ENCODE results near the gene SNTB2. TPM values are rescaled to one million over a fixed set of nuclear protein-coding genes. Genes with fewer than 3 reads are reported as not detected.

The SNTB2 gene
- total and polyA plus RNA-seq, 2 of the 4 experiments (the other 2 are of a cell fraction), result 23.5 to 47.5 TPM

GRCh38 chr16:69346683-69347082 lies 159.7 kb downstream of the SNTB2 start:
- H2BK120ac ChIP-seq (ENCODE audit: low read depth, low read length), result no peak overlapping the region
- no peak overlapping the region for H3K4me3 ChIP-seq (ENCODE audit: insufficient read depth, low read depth, low read length)
- 100% methylated on average over 3 of the region's 6 CpGs; no CpG with 5 or more reads in 1 of the 2 experiments for WGBS, 2 experiments (ENCODE audit: extremely low coverage in 2 of 2, insufficient read length in 1 of 2)
- H3K18ac ChIP-seq (ENCODE audit: low read depth, low read length), result no peak overlapping the region
- no peak overlapping the region for H3K27ac ChIP-seq (ENCODE audit: insufficient read depth, low read length)
- no peak overlapping the region for H2BK20ac ChIP-seq (ENCODE audit: low read depth, low read length)
- no peak overlapping the region for H2AK9ac ChIP-seq (replicated peaks; ENCODE audit: low read depth, low read length, poor library complexity)
- H3K56ac ChIP-seq (ENCODE audit: extremely low read depth, insufficient read depth, low read length), result no peak overlapping the region
- H3K27me3 ChIP-seq (ENCODE audit: control insufficient read depth, insufficient read depth, low read length), result no peaks in the 10 kb centered on the region
- H3K36me3 ChIP-seq (ENCODE audit: control insufficient read depth, insufficient read depth, low read length), result peaks cover 11% of the 10 kb centered on the region
- H3K4ac ChIP-seq (ENCODE audit: low read depth, low read length), result no peak overlapping the region
- no peaks in the 10 kb centered on the region for H4K20me1 ChIP-seq (ENCODE audit: insufficient read depth, low read length)
- no peak overlapping the region for H3K4me2 ChIP-seq (ENCODE audit: low read depth, low read length)
- no TSS peak for BruUV-seq (replicated peaks)
- no peak for TF ChIP-seq MAFK (IDR thresholded peaks at IDR 0.05; ENCODE audit: low read depth, low read length)
- no peak overlapping the region for H2BK5ac ChIP-seq (ENCODE audit: low read depth, low read length, poor library complexity, severe bottlenecking)
- no peak overlapping the region for H2BK15ac ChIP-seq (ENCODE audit: low read depth, low read length)
- dilution Hi-C loops (cut with HindIII; ENCODE audit: low sequenced_read_pairs, unreplicated experiment), result no loop called here
- H3K9me1 ChIP-seq (ENCODE audit: insufficient read depth, low read length), result peaks cover 3% of the 10 kb centered on the region; the same call in 1 of the 2 replicates
- in situ Hi-C loops (cut with MboI; ENCODE audit: low sequenced_read_pairs), result no loop called here
- ChIA-PET CTCF (interaction anchor here (0.6 kb wide), 1 partner anchor 220 kb away, joined by 3 read pairs; no protein-coding TSS in a partner anchor), POLR2A (ENCODE audit: unreplicated experiment) (no interaction called here)
- H3K4me1 ChIP-seq (ENCODE audit: control insufficient read depth, insufficient read depth, low read length), result peaks cover 2% of the 10 kb centered on the region; the same call in 1 of the 2 replicates
- H3K79me1 ChIP-seq (ENCODE audit: low read depth in 1 of 2, low read length in 2 of 2), result peaks cover 0 to 8% of the 10 kb centered on the region in 2 experiments; a peak in 2 of 4 replicates
- no peak overlapping the region for H4K91ac ChIP-seq (ENCODE audit: insufficient read depth, low read depth, low read length)
- no peak overlapping the region for H4K8ac ChIP-seq (ENCODE audit: low read depth in 2 of 2, low read length in 2 of 2)
- DNase-seq (no peak), ATAC-seq (ENCODE audit: low read depth) (no peak)
- H2AK5ac ChIP-seq (ENCODE audit: low read depth, low read length), result no peak overlapping the region
- H3K23ac ChIP-seq (ENCODE audit: low read depth, low read length), result no peak overlapping the region
- no peak overlapping the region for H2AFZ ChIP-seq (replicated peaks; ENCODE audit: low read length, poor library complexity)
- no peaks in the 10 kb centered on the region for H3K9me3 ChIP-seq (ENCODE audit: control insufficient read depth, insufficient read depth, low read length)
- no peak overlapping the region for H3K9ac ChIP-seq (ENCODE audit: low read depth, low read length)
- H4K5ac ChIP-seq (ENCODE audit: low read depth, low read length), result no peak overlapping the region
- intact Hi-C loops (cut with micrococcal nuclease), result no loop called here
- no peak overlapping the region for H3K14ac ChIP-seq (replicated peaks; ENCODE audit: low read depth, low read length)

Measured in IMR-90 (cell line).